Frontal cortex (tissue), 4 donors: Measurements from ENCODE around the gene P2RY6. TPM values are rescaled to one million over a fixed set of nuclear protein-coding genes. Genes with fewer than 3 reads are reported as not detected.
"Not testable (repeated sequence)": the region's sequence is repeated elsewhere in the genome, so short reads cannot be mapped to it uniquely, and the experiment has no call there.

Experiments
- DNase-seq, 2 donors: peaks; one replicate each; pipeline ENCODE4 v3.0.0; 2012; ENCODE audit warnings: low spot score in 2 of 2
- FAIRE-seq: peaks from 2 replicates; lab custom pipeline; 2012; peaks lifted over from hg19 to GRCh38; lab: Jason Lieb, UNC
- total RNA-seq: library from RNA; depleted of rRNA; stranded (reverse); fragments of >200 nt; gene quantifications from one replicate; pipeline ENCODE4 v1.2.3, GENCODE V29; 2014
- donor health status: control.
- donor health status: control.
- donor health status: control.

Gene P2RY6, protein sequence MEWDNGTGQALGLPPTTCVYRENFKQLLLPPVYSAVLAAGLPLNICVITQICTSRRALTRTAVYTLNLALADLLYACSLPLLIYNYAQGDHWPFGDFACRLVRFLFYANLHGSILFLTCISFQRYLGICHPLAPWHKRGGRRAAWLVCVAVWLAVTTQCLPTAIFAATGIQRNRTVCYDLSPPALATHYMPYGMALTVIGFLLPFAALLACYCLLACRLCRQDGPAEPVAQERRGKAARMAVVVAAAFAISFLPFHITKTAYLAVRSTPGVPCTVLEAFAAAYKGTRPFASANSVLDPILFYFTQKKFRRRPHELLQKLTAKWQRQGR
- under 0.01 TPM for total RNA-seq

DNA sequence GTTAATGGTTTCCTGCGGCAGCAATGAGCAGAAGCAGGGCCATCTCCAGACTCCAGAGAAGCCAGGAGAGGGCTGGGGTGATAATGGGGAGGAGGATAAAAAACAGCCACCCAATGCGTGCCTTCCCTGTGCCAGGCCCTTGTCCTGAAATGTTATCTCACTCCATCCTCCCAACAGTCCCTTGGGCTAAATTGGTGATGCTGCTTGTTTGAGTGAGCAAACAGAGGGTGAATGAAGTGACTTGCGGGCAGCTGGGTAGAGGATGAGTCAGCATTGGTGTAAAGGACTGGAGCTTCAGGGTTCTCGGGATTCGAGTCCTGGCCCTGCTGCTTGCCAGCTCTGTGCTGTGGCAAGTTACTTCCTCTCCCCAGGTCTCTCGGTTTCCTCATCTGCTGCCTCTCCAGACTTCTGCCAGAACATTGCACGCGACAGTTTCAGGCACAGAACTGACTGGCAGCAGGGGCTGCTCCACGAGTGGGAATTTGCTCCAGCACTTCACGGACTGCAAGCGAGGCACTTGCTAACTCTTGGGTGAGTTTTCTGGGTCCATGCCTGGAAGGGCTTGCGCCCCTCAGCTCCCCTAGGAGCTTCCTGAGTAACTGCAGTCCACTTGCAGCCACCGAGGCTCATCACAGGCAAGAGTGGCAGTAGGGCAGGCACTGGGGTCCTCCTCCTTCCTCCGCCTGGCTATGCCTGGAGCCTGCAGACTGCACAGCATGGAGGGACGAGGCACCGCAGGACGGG lies at the start of gene P2RY6:
P2RY6 (plus strand) TSS at position 403 of the 744 bp plus-strand sequence. CDS start 24,181 bp downstream, outside the sequence.
- FAIRE-seq: no peak
- DNase-seq: peak in 1 of 2 donors; percentile 34

DNA sequence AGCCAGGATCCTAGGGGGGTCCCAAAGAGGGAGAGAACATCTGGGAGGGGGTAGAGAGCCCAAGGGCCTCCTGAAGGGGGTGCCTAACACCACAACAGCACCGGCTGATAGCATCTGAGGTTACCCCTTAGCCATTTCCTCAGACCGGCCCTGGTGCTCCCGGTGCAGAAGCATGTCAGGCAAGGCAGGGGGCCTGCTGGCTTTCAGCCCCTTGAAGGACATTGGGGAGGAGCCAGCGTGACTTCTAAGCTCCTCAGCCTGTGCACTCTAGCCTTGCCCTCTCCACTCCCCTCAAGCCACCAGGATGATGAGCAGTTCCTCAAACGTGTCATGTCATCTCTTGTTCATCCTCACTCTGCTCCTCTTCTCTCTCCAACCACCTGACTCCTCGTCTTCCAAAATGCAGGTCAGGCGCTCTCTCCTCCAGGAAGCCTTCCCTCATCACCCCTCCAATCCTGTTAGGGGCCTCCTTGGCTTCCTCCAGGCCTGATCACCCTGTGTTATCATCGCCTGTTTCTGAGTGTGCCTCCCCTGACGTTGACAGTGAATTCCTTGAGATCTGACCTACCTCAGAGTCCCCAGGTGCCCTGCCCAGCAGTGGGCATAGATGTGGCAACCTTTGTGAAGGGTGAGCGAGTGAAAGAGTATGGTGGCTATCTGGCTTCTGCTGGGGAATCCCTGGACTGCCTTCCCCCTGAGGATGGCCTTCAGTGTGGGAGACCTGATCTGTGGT lies 48.0 kb upstream of the P2RY6 start:
- no peak for DNase-seq
- FAIRE-seq: no peak

DNA sequence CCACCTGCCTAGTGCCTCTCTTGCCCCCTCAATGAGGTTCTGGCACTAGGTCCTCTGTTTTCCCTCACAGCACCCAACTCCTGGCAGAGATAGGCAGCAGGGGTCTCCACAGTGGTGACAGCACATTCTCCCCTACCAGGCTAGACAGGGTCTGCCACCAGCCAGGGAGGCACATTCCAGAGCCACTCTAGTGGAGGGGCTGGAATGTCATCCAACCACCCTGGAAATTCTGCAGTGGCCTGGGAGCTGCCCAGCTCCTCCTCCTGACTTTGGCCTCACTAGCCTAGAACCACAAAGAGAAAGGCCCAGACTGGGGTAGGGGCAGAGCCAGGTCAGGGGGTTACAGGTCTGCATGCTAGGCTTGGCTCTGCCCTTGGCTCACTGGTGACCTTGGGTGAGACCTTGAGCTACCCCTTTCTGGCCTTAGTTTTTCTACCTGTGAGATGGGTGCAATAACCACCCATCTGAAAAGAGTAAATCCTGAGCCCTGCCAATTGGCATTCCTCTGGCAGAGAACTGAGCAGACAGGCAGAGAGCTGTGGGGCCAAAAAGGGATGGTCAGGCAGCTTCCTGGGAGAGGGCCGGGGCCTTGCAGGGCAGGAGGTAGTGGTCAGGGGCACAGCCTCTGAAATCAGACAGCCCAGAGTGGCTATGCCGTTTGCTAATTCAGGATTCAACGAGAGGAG lies 47.0 kb upstream of the P2RY6 start:
- FAIRE-seq: no peak

DNA sequence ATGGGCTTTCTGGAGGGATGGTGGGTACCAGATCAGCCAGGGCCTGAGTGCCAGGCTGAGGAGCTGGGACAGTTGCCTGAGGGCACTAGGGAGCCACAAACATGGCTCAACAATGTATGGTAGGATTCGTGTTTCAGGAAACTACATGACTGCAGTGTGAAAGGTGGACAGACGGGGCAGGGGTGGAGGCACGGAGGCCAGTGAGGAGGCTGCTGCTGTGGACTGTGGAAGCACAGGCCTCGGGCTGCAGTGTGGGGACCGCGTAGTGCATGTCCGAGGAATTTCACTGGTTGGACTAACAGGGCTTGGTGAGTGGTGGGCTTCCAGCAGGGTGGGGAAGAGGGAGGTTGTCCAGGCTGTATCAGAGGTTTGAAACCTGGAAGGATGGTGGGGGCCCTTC lies 46.3 kb upstream of the P2RY6 start:
- DNase-seq (no peak), FAIRE-seq (no peak)

More for the DNA sequence above, 47.0 kb upstream of the P2RY6 start:
- DNase-seq: no peak

DNA sequence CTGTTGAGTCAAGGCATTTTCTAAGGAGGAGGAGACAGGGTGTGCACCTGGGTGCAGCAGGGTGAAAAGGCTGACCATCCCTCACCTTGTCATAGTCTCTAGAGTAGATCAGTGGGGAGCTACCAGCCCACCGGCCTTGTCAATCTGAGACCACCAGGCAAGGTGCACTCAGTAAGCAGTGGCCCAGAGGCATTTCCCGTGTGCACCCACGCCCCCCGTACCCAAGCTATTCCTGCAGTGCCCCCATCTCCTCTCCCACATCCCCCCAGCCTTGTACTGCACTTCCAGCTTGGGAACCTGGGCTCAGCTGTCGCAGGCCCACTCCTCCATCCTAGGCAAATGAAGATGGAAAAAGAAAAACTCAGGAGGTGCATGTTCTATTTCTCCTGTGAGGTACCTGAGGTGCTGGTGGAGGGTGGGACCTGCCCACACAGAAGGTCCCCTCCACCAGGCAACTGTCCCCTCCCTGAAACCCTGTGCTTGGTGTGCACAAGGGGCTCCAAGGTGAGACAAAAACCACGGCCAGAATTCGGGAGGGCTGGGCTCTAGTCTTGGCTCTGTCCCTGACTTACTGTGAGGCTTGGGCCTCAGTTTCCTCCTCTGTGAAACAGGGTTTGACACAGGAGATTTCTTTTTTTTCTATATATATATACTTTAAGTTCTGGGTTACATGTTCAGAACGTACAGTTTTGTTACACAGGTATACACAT lies 45.7 kb upstream of the P2RY6 start:
- DNase-seq: no peak

DNA sequence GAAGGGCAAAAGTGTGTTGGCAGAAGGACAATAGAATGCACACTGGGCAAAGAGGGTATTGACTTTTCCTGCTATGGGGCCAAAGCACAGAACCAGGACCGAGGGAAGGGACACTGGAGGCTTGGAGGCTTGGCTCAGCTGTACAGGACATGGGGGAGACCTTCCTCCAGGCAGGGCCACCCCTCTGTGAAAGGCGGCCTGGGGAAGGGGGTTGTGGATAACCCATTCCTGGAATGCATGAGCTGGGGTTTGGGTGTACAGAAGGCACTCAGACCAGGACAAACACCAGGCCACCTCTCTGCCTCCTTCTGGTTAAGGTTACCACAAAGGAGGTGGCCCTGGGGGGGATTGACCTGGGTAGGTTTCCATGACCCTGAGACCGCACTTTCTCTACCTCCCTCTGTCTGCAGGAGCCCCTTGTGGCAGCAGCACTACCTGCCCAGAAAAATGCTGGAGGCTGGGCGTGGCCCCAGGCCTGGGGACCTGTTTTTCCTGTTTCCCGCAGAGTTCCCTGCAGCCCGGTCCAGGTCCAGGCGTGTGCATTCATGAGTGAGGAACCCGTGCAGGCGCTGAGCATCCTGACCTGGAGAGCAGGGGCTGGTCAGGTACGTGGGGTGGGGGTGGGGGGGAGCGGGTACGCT lies 44.4 kb upstream of the P2RY6 start:
- FAIRE-seq (no peak), DNase-seq (no peak)

More for the DNA sequence above, 45.7 kb upstream of the P2RY6 start:
- no peak for FAIRE-seq

DNA sequence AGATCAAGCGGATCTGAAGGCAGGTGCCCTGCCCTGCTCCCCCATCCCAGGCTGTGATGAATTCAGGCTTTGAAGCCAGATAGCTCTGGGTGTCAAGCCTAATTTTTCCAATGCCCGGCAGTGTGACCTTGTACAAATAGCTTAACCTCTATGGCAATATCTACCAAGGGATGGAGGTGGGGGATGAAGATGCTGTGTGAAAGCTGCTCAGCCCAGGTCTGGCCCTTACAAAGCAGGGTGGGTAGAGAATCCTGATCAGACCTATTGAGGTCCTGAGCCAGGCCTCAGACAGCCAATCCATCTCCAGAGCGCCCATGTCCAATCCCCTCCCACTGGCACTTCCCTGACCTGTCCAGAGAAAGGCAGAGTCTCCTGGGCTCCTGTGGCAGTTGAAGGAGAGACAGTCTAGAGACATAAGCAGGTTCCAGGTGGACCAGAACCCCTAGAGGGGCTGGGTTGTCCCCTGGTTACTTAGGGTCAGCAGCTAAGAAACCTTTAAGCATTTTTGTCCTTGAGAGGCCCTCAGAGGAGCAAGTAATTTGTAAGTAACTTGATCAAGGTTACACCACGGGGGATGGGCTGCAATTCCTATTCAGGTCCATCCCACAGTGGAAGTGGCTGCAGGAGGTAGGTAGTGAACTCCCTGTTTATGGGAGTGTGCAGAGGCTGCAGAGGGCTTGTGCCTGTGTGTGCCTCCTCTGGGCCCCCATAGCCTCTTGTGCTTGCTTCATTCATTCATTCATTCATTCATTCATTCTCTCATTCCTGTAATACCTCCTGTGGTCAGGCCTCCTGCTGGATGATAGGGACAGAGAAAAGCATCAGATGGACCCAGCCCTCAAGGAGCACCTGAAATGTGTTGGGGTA lies 43.6 kb upstream of the P2RY6 start:
- DNase-seq (no peak), FAIRE-seq (no peak)

DNA sequence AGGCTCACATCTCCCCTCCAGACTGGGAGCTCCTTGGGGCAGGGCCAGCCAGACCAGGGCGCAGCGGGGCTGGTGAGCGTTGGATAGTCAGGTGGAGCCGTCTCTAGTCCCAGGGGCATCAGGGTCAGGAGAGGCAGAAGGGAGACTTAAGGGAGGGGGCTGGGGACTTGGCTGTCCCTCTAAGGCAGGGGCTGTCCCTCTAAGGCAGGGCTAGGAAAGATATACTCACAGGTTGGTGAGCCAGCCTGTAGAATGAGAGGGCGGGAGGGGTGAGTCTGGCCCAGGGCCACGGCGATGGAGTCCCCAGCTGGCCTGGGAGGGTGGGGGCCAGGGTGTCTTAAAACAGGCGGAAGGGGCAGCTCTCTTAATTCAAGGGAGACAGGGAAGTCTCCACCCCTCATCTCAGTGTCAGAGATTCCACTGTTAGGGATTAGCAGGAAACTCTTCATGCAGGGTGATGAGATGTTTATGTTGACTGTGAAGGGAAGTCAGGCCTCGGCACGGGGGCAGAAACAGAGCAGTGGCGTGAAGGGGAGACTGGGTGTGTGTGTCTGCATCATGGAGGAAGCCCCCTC lies 42.7 kb upstream of the P2RY6 start:
- FAIRE-seq (no peak), DNase-seq (no peak)

DNA sequence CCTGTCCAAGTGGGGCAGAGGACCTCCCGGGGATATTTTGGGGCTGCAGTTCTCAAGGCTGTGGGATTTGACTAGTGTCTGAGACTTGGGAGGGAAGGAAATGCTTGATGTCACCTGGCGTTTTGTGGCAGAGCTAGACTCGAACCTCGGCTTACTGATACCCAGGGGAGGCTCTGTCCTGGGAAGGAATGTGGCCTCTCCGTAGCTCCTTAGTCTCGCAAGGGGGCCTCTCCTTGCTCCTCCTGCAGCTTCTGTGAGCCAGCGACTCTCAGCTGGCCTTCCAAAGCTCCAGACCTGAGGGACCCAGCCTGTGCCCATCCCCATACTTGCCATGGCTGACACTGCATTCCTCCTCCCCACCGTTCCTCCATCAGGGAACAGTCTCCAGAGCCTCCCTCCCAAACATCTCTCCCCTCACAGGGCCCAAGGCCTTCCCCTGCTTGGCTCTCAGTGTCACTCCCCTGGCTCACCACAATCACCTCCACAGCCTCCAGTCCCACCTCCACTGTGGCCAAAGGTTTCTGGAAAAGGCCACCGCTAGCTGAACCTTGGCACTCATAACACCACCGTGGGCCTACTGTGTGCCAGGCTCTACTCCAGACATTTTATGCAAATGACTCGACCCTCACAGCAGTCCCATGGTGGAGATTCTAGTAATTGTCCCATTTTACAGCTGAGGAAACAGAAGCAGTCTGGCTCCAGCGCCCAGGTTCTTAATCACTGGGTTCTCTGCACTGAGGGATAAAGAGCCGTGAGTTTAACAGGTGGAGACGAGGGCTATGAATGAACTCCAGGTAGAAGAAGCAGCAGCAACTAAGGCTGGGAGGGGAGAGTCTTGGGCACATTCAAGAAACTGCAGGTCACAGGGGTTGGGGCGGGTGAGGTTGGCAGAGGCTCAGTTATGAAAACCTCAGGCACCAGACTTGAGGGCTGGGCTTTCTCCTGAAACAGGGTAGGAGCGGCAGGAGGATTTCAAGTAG lies 42.0 kb upstream of the P2RY6 start:
- DNase-seq (no peak), FAIRE-seq (no peak)

DNA sequence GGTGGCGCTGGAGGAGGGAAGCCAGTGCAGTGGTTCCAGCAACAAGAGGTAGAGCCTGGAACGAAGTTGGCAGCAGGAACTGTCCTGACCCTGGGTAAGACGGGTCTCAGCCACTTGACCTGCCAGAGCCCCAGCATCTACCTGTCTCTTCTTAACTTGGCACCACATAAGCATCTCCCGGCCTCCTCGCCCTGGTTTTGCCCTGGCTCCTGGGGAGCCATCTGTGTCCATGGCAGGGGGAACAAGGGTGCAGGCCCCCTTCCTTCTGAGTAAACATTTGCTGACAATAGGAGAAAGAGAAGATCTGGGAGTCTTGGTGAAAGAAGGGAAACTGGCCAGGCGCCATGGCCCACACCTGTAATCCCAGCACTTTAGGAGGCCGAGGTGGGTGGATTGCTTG lies 41.2 kb upstream of the P2RY6 start:
- DNase-seq: no peak
- no peak for FAIRE-seq

DNA sequence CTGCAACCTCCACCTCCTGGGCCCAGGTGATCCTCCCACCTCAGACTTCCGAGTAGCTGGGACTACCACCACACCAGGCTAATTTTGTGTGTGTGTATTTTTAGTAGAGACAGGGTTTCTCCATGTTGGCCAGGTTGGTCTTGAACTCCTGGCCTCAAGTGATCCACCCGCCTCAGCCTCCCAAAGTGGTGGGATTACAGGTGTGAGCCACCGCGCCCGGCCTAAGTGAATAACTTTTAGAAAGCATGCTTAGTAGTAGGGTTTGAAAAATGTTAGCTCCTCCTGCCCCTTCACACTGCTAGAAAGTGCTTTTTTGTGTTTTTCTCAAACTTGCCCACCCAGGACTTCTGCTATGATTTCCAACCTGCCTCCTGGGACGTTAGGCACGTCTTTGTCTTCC lies 39.7 kb upstream of the P2RY6 start:
- not testable (repeated sequence) for FAIRE-seq, DNase-seq

DNA sequence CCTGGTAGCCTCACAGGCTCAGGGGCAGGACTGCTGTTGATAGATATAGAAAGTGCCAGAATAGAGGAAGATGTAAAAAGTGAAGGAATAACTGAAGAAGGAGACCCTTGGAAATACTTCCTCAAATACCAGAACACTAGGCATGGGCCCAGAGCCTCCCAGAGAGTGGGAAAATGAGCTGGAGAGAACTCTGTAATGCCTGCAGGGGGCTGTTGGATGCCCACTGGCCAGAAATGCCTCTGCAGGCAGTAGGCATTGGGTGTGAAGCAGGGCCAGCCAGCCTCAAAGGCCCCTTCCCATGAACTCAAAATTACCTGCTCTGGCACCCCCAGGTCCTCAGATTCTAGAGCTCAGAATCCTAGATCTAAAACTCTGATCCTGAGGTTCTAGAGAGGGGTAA lies 38.9 kb upstream of the P2RY6 start:
- DNase-seq (no peak), FAIRE-seq (no peak)

DNA sequence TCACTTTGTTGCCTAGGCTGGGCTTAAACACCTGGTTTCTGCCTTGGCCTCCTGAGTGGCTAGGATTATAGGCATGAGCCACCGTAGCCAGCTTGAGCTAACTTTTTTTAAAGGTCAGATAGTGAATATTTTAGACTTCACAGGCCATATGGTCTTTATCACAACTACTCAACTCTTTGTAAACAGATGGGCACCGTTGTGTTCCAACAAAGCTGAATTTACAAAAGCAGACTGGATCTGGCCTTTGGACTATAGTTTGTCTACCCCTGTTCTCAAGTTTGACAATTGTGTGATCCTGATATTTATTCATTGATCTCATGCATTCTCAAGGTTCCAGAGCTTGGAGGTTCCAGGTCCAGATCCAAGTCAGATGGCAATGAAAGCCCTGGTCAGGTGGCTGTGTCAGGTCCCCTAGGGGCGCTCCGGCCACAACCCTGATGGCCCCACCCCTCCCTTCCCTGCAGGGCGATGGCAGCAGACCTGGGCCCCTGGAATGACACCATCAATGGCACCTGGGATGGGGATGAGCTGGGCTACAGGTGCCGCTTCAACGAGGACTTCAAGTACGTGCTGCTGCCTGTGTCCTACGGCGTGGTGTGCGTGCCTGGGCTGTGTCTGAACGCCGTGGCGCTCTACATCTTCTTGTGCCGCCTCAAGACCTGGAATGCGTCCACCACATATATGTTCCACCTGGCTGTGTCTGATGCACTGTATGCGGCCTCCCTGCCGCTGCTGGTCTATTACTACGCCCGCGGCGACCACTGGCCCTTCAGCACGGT lies 38.3 kb upstream of the P2RY6 start:
- FAIRE-seq (no peak), DNase-seq (no peak)

DNA sequence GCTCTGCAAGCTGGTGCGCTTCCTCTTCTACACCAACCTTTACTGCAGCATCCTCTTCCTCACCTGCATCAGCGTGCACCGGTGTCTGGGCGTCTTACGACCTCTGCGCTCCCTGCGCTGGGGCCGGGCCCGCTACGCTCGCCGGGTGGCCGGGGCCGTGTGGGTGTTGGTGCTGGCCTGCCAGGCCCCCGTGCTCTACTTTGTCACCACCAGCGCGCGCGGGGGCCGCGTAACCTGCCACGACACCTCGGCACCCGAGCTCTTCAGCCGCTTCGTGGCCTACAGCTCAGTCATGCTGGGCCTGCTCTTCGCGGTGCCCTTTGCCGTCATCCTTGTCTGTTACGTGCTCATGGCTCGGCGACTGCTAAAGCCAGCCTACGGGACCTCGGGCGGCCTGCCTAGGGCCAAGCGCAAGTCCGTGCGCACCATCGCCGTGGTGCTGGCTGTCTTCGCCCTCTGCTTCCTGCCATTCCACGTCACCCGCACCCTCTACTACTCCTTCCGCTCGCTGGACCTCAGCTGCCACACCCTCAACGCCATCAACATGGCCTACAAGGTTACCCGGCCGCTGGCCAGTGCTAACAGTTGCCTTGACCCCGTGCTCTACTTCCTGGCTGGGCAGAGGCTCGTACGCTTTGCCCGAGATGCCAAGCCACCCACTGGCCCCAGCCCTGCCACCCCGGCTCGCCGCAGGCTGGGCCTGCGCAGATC lies 37.5 kb upstream of the P2RY6 start:
- DNase-seq (no peak), FAIRE-seq (no peak)

DNA sequence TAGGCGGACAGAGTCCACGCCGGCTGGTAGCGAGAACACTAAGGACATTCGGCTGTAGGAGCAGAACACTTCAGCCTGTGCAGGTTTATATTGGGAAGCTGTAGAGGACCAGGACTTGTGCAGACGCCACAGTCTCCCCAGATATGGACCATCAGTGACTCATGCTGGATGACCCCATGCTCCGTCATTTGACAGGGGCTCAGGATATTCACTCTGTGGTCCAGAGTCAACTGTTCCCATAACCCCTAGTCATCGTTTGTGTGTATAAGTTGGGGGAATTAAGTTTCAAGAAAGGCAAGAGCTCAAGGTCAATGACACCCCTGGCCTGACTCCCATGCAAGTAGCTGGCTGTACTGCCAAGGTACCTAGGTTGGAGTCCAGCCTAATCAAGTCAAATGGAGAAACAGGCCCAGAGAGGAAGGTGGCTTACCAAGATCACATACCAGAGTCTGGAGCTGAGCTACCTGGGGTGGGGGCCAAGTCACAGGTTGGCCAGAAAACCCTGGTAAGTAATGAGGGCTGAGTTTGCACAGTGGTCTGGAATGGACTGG lies 36.8 kb upstream of the P2RY6 start:
- DNase-seq (no peak), FAIRE-seq (no peak)
